H1 (cell line): ENCODE data around the gene MRTFA. TPM values are rescaled to one million over a fixed set of nuclear protein-coding genes. Genes with fewer than 3 reads are reported as not detected.

ENCODE experiments used
- CTCF ChIA-PET: fragments of 300-600 bp; sonication (Branson Sonifier 250); formaldehyde crosslinking; loops from one replicate; lab custom pipeline; 2021; ENCODE audit not compliant: partially characterized antibody; lab: Charles Lee
- POLR2A ChIA-PET: fragments of 300-600 bp; sonication (Branson Sonifier 250); formaldehyde crosslinking; loops from one replicate; lab custom pipeline; 2021; ENCODE audit warnings: inconsistent platforms; ENCODE audit not compliant: partially characterized antibody; lab: Charles Lee
- DNase-seq, 2 experiments: peaks; one replicate each; pipeline versions ENCODE4 v3.0.0 to v3.0.0-alpha.2; 2010 to 2022; ENCODE audit warnings: low spot score in 2 of 2, low read depth in 1 of 2, mixed read lengths in 1 of 2
- FAIRE-seq: peaks from 2 replicates; lab custom pipeline; 2011; peaks lifted over from hg19 to GRCh38; lab: Jason Lieb, UNC
- H2AFZ ChIP-seq: 2 replicates; pipeline ENCODE4 v1.8.1; 2012; ENCODE audit warnings: low read length, inconsistent platforms
- H2AK5ac ChIP-seq: 2 replicates; pipeline ENCODE4 v1.6.1; 2013; ENCODE audit warnings: low read depth, low read length
- H2BK120ac ChIP-seq: replicated peaks from 2 replicates; pipeline ENCODE3; 2013; ENCODE audit warnings: low read depth, low read length, inconsistent platforms
- H2BK12ac ChIP-seq: 2 replicates; pipeline ENCODE4 v1.6.1; 2013; ENCODE audit warnings: low read depth, low read length
- H2BK15ac ChIP-seq: 2 replicates; pipeline ENCODE4 v1.6.1; 2013; ENCODE audit warnings: low read length
- H2BK20ac ChIP-seq: 2 replicates; pipeline ENCODE4 v1.6.1; 2013; ENCODE audit warnings: low read length
- H2BK5ac ChIP-seq: 2 replicates; pipeline ENCODE4 v1.6.1; 2013; ENCODE audit warnings: low read depth, low read length
- H3K14ac ChIP-seq: 2 replicates; pipeline ENCODE4 v1.6.1; 2013; ENCODE audit warnings: inconsistent platforms; ENCODE audit not compliant: insufficient read length
- H3K18ac ChIP-seq: 2 replicates; pipeline ENCODE4 v1.6.1; 2013; ENCODE audit warnings: low read length; ENCODE audit errors: extremely low read depth
- H3K23ac ChIP-seq: 2 replicates; pipeline ENCODE4 v1.6.1; 2013; ENCODE audit warnings: inconsistent platforms; ENCODE audit not compliant: insufficient read length
- H3K23me2 ChIP-seq: 2 replicates; pipeline ENCODE4 v1.6.1; 2013; ENCODE audit warnings: low read depth, low read length
- H3K27ac ChIP-seq: 2 replicates; pipeline ENCODE4 v1.6.1; 2011; ENCODE audit warnings: low read depth, low read length, inconsistent platforms
- H3K27me3 ChIP-seq, 4 experiments: replicated peaks in 1 of 4; 1 replicate in 1 of 4; 2 replicates in 3 of 4; pipeline versions ENCODE4 v1.6.1 to v1.8.1; 2011 to 2013; ENCODE audit warnings: low read length in 3 of 4, mild to moderate bottlenecking in 3 of 4, inconsistent platforms in 2 of 4, mixed read lengths in 2 of 4, moderate library complexity in 1 of 4; ENCODE audit not compliant: control insufficient read depth in 3 of 4, insufficient read depth in 3 of 4; ENCODE audit errors: extremely low read depth in 1 of 4
- H3K36me3 ChIP-seq, 4 experiments: 2 replicates each; pipeline versions ENCODE4 v1.6.1 to v1.8.1; 2011 to 2013; ENCODE audit warnings: mild to moderate bottlenecking in 4 of 4, low read length in 3 of 4, moderate library complexity in 2 of 4, control low read depth in 1 of 4, inconsistent platforms in 1 of 4; ENCODE audit not compliant: insufficient read depth in 4 of 4, control insufficient read depth in 2 of 4
- H3K4ac ChIP-seq: replicated peaks from 2 replicates; pipeline ENCODE3; 2013; ENCODE audit warnings: low read length, low read depth, mixed read lengths, inconsistent platforms; ENCODE audit not compliant: insufficient read length
- H3K4me1 ChIP-seq, 4 experiments: replicated peaks in 1 of 4; 1 replicate in 1 of 4; 2 replicates in 3 of 4; pipeline versions ENCODE4 v1.6.1 to v1.8.1; 2011 to 2013; ENCODE audit warnings: low read length in 3 of 4, inconsistent platforms in 2 of 4, mixed read lengths in 1 of 4; ENCODE audit not compliant: insufficient read depth in 4 of 4, control insufficient read depth in 3 of 4
- H3K4me2 ChIP-seq, 2 experiments: 2 replicates each; pipeline versions ENCODE4 v1.6.1 to v1.8.1; 2011 to 2013; ENCODE audit warnings: low read depth in 2 of 2, low read length in 2 of 2, control low read depth in 1 of 2, inconsistent platforms in 1 of 2, mild to moderate bottlenecking in 1 of 2; ENCODE audit not compliant: insufficient read depth in 1 of 2
- H3K4me3 ChIP-seq, 4 experiments: fragments of 200-600, 300-600 bp in 1 of 4; sonication (generic), shearing (Covaris generic), sonication (Bioruptor Twin) in 1 of 4; 2 replicates each; pipeline versions ENCODE4 v1.5.1 to v1.8.1; 2011 to 2016; ENCODE audit warnings: low read length in 4 of 4, low read depth in 3 of 4, control low read depth in 2 of 4, inconsistent platforms in 2 of 4, mild to moderate bottlenecking in 2 of 4, mixed read lengths in 1 of 4, moderate library complexity in 1 of 4; ENCODE audit not compliant: insufficient read depth in 2 of 4; ENCODE audit errors: extremely low read depth in 1 of 4
- H3K56ac ChIP-seq: replicated peaks from 2 replicates; pipeline ENCODE3; 2013; ENCODE audit warnings: low read depth, mild to moderate bottlenecking, mixed read lengths, low read length, inconsistent platforms; ENCODE audit not compliant: insufficient read length
- H3K79me1 ChIP-seq: 2 replicates; pipeline ENCODE4 v1.6.1; 2013; ENCODE audit warnings: low read depth, low read length, control low read depth
- H3K79me2 ChIP-seq, 2 experiments: 2 replicates each; pipeline versions ENCODE4 v1.6.1 to v1.8.1; 2012 to 2013; ENCODE audit warnings: low read length in 2 of 2, mild to moderate bottlenecking in 2 of 2, inconsistent platforms in 1 of 2; ENCODE audit not compliant: insufficient read depth in 2 of 2, control insufficient read depth in 1 of 2
- H3K9ac ChIP-seq, 4 experiments: replicated peaks in 1 of 4; 1 replicate in 1 of 4; 2 replicates in 3 of 4; pipeline versions ENCODE4 v1.6.1 to v1.8.1; 2011 to 2013; ENCODE audit warnings: low read depth in 3 of 4, low read length in 3 of 4, control low read depth in 2 of 4, mild to moderate bottlenecking in 2 of 4, moderate library complexity in 2 of 4, inconsistent platforms in 1 of 4; ENCODE audit errors: extremely low read depth in 1 of 4
- H3K9me3 ChIP-seq, 2 experiments: 2 replicates each; pipeline versions ENCODE4 v1.6.1 to v1.8.1; 2012 to 2013; ENCODE audit warnings: mild to moderate bottlenecking in 2 of 2, moderate library complexity in 2 of 2, control low read depth in 1 of 2, inconsistent platforms in 1 of 2, low read depth in 1 of 2, low read length in 1 of 2, mixed read lengths in 1 of 2; ENCODE audit not compliant: insufficient read depth in 2 of 2
- H4K20me1 ChIP-seq, 2 experiments: replicated peaks in 1 of 2; 2 replicates each; pipeline versions ENCODE3 to v1.8.1; 2011 to 2013; ENCODE audit warnings: inconsistent platforms in 2 of 2, low read length in 2 of 2, mild to moderate bottlenecking in 1 of 2; ENCODE audit not compliant: insufficient read depth in 2 of 2, control insufficient read depth in 1 of 2
- H4K5ac ChIP-seq: 2 replicates; pipeline ENCODE4 v1.6.1; 2013; ENCODE audit warnings: low read length, low read depth, mixed read lengths, inconsistent platforms; ENCODE audit not compliant: insufficient read length
- H4K8ac ChIP-seq: 2 replicates; pipeline ENCODE4 v1.8.0; 2013; ENCODE audit warnings: mild to moderate bottlenecking, moderate library complexity, low read length, inconsistent platforms; ENCODE audit not compliant: insufficient read depth; ENCODE audit errors: extremely low read depth
- H4K91ac ChIP-seq: replicated peaks from 2 replicates; pipeline ENCODE3; 2013; ENCODE audit warnings: low read length, mixed read lengths, inconsistent platforms; ENCODE audit not compliant: insufficient read length
- BRCA1 ChIP-seq: IDR thresholded peaks from 2 replicates; pipeline ENCODE4 v1.6.1; 2012; ENCODE audit warnings: low read depth, low read length, improper control_type of control experiment
- CEBPB ChIP-seq: IDR thresholded peaks from 2 replicates; pipeline ENCODE4 v1.6.1; 2012; ENCODE audit warnings: low read depth, low read length
- CREB1 ChIP-seq: IDR thresholded peaks from 2 replicates; pipeline ENCODE4 v1.6.1; 2012; ENCODE audit warnings: inconsistent platforms
- GABPA ChIP-seq: IDR thresholded peaks from 2 replicates; pipeline ENCODE4 v1.6.1; 2011; ENCODE audit warnings: mild to moderate bottlenecking, low read length, moderate library complexity, borderline replicate concordance; ENCODE audit not compliant: insufficient read depth
- KDM5A ChIP-seq: fragments of 200-600 bp; IDR thresholded peaks from 2 replicates; pipeline ENCODE4 v1.7.1; 2012; ENCODE audit warnings: mild to moderate bottlenecking, low read length, inconsistent platforms, mixed read lengths
- RAD21 ChIP-seq, 2 experiments: IDR thresholded peaks in 1 of 2; conservative IDR thresholded peaks in 1 of 2; 2 replicates each; pipeline ENCODE4 v1.6.1; 2011; ENCODE audit warnings: low read depth in 2 of 2, low read length in 2 of 2, improper control_type of control experiment in 1 of 2, inconsistent platforms in 1 of 2, mild to moderate bottlenecking in 1 of 2, moderate library complexity in 1 of 2
- SP1 ChIP-seq: IDR thresholded peaks from 2 replicates; pipeline ENCODE4 v1.6.1; 2011; ENCODE audit warnings: low read depth, low read length
- SP2 ChIP-seq: IDR thresholded peaks from 2 replicates; pipeline ENCODE4 v1.6.1; 2012; ENCODE audit warnings: mild to moderate bottlenecking, low read length, inconsistent platforms
- SP4 ChIP-seq: IDR thresholded peaks from 2 replicates; pipeline ENCODE4 v1.6.1; 2012; ENCODE audit warnings: low read length, inconsistent platforms
- WGBS, 2 experiments: shearing (Covaris generic) in 1 of 2; methylation state at CpG; one replicate each; pipeline versions ENCODE4 v1.1.6 to v1.1.7; 2013 to 2015; ENCODE audit warnings: low lambda C conversion rate in 2 of 2, mixed read lengths in 2 of 2, inconsistent platforms in 1 of 2, low coverage in 1 of 2, missing lambda C conversion rate in 1 of 2; ENCODE audit not compliant: insufficient replicate concordance in 2 of 2, insufficient coverage in 1 of 2, insufficient read length in 1 of 2; ENCODE audit errors: extremely low coverage in 1 of 2, missing lambda C conversion rate in 1 of 2; 5-methylcytosine and 5-hydroxymethylcytosine counted together
- polyA plus RNA-seq, 7 experiments: library from polyadenylated mRNA; depleted of rRNA in 3 of 7; stranded (reverse) in 5 of 7; unstranded in 2 of 7; fragments of >200 nt in 5 of 7; fragments of 200-250 nt in 2 of 7; gene quantifications; 1 replicate in 5 of 7; 2 replicates in 1 of 7; 4 replicates in 1 of 7; pipeline versions ENCODE4 v1.2.1 to v1.2.3, GENCODE V29; 2011 to 2013; ENCODE audit warnings: missing spikeins in 2 of 7, mixed read lengths in 2 of 7
- total RNA-seq: library from RNA; stranded (reverse); fragmentation: NEBNext Ultra II Directional; extraction: Animal tissue kit (Norgen Biotek cat#: 25700); gene quantifications from 2 replicates; pipeline ENCODE4 v1.2.1, GENCODE V29; 2021
- TF ChIP-seq, protein P1 (sequence below): IDR thresholded peaks from 2 replicates; pipeline ENCODE4 v1.6.1; 2012; ENCODE audit warnings: inconsistent platforms
- TF ChIP-seq, protein P2 (sequence below): IDR thresholded peaks from 2 replicates; pipeline ENCODE4 v1.6.1; 2012; ENCODE audit warnings: low read length, inconsistent platforms

MRTFA gene
- total and polyA plus RNA-seq, 2 of the 8 experiments (the other 6 are each of a cell fraction or from before 2014, with no cell fraction given), result 5.4 to 37.9 TPM

DNA sequence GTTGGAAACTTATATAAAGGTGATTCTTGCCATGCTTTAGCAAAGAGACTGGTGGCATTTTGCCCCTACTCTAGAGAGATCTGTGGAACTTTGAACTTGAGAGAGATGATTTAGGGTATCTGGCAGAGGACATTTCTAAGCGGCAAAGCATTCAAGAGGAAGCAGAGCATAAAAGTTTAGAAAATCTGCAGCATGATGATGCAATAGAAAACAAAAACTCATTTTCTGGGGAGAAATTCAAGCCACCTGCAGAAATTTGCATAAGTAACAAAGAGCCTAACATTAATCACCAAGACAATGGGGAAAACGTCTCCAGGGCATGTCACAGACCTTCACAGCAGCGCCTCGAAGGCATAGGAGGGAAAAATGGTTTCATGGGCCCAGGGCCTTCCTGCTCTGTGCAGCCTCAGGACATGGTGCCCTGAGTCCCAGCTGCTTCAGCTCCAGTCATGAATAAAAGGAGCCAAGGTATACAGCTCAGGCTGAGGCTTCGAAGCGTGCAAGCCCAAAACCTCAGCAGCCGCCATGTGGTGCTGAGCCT is 83.4 kb downstream of the MRTFA start:
- Histone ChIP-seq H2BK12ac (peak overlapping the region; percentile 90; the same call in 1 of the 2 replicates), H4K5ac (peak overlapping the region; percentile 43), H2BK120ac (no peak overlapping the region), H4K91ac (no peak overlapping the region), H3K27ac (no peak overlapping the region), H2BK5ac (0 out of 2 replicates have a peak overlapping the region, but pooled peaks have one; percentile 66), H4K20me1 (no peaks in the 10 kb centered on the region), H4K8ac (no peak overlapping the region; the same call in 1 of the 2 replicates), H3K27me3 (no peaks in the 10 kb centered on the region), H3K23ac (no peak overlapping the region), H3K4ac (peak overlapping the region; percentile 78), H3K14ac (no peak overlapping the region), H3K4me1 (peaks cover 3 to 12% (median 10%) of the 10 kb centered on the region in 4 experiments), H3K79me2 (peaks cover 0 to 14% of the 10 kb centered on the region in 2 experiments; a peak in 1 of 4 replicates), H3K4me2 (0 out of 4 replicates have a peak overlapping the region, but pooled peaks of 1 of the 2 experiments have one; percentile 20), H3K4me3 (no peak overlapping the region), H3K9ac (no peak overlapping the region), H3K23me2 (no peaks in the 10 kb centered on the region), H3K79me1 (no peaks in the 10 kb centered on the region; the same call in 1 of the 2 replicates), H3K18ac (peak overlapping the region; percentile 75), H3K9me3 (peaks cover 0 to 3% of the 10 kb centered on the region in 2 experiments; a peak in 1 of 4 replicates), H2AK5ac (no peak overlapping the region), H3K56ac (no peak overlapping the region), H2BK20ac (no peak overlapping the region), H2BK15ac (no peak overlapping the region), H3K36me3 (peaks cover 0 to 4% (median 0%) of the 10 kb centered on the region in 4 experiments; a peak in 1 of 8 replicates), H2AFZ (no peak overlapping the region)
- ChIA-PET CTCF (interaction anchor here (0.9 to 1.0 kb wide), 2 partner anchors 22 to 93 kb away, joined by 3 read pairs; no protein-coding TSS in a partner anchor), POLR2A (no interaction called here)
- DNase-seq (no peak), FAIRE-seq (no peak)
- 81% methylated on average over 7 of the region's 7 CpGs; no CpG with 5 or more reads in 1 of the 2 experiments for WGBS, 2 experiments
- TF ChIP-seq CREB1 (no peak), RAD21 (IDR thresholded peaks at IDR 0.05 in 1 of 2, conservative IDR thresholded peaks at IDR 0.05 in 1 of 2; ENCODE audit: low read depth in 2 of 2, low read length in 2 of 2) (no peak), GABPA (no peak), BRCA1 (no peak), KDM5A (no peak), SP1 (no peak), SP4 (no peak), SP2 (no peak), CEBPB (peak; percentile 79)
- TF ChIP-seq, protein P1, sequence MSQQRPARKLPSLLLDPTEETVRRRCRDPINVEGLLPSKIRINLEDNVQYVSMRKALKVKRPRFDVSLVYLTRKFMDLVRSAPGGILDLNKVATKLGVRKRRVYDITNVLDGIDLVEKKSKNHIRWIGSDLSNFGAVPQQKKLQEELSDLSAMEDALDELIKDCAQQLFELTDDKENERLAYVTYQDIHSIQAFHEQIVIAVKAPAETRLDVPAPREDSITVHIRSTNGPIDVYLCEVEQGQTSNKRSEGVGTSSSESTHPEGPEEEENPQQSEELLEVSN, result peak; percentile 77
- TF ChIP-seq, protein P2, sequence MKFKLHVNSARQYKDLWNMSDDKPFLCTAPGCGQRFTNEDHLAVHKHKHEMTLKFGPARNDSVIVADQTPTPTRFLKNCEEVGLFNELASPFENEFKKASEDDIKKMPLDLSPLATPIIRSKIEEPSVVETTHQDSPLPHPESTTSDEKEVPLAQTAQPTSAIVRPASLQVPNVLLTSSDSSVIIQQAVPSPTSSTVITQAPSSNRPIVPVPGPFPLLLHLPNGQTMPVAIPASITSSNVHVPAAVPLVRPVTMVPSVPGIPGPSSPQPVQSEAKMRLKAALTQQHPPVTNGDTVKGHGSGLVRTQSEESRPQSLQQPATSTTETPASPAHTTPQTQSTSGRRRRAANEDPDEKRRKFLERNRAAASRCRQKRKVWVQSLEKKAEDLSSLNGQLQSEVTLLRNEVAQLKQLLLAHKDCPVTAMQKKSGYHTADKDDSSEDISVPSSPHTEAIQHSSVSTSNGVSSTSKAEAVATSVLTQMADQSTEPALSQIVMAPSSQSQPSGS, result no peak
